Posterior vena cava (tissue), 2 donors: ENCODE data around the gene CARD9. TPM values are rescaled to one million over a fixed set of nuclear protein-coding genes. Genes with fewer than 3 reads are reported as not detected.
"Not testable (repeated sequence)": the region's sequence is repeated elsewhere in the genome, so short reads cannot be mapped to it uniquely, and the experiment has no call there.

Source experiments
- DNase-seq: peaks from one replicate; pipeline ENCODE4 v3.0.0-alpha.2; 2020; ENCODE audit warnings: low spot score
- intact Hi-C, 2 donors: fragments of 100-400 bp; cut with DNase I; formaldehyde crosslinking; loops; one replicate each; pipeline versions ENCODE4 v1.14.1 to v1.14.2; 2022 to 2023
- total RNA-seq, 2 donors: library from RNA; stranded (reverse); fragmentation: NEBNext Ultra II Directional; extraction: Animal tissue kit (Norgen Biotek cat#: 25700); gene quantifications; one replicate each; pipeline ENCODE4 v1.2.1, GENCODE V29; 2021
- donor health status: DM: yes; HTN: yes; CAD: no.
- donor health status: DM: yes; HTN: yes; CAD: no.

CARD9 gene
- total RNA-seq, 2 donors from 2014 or later = 3.1 to 3.9 TPM

DNA sequence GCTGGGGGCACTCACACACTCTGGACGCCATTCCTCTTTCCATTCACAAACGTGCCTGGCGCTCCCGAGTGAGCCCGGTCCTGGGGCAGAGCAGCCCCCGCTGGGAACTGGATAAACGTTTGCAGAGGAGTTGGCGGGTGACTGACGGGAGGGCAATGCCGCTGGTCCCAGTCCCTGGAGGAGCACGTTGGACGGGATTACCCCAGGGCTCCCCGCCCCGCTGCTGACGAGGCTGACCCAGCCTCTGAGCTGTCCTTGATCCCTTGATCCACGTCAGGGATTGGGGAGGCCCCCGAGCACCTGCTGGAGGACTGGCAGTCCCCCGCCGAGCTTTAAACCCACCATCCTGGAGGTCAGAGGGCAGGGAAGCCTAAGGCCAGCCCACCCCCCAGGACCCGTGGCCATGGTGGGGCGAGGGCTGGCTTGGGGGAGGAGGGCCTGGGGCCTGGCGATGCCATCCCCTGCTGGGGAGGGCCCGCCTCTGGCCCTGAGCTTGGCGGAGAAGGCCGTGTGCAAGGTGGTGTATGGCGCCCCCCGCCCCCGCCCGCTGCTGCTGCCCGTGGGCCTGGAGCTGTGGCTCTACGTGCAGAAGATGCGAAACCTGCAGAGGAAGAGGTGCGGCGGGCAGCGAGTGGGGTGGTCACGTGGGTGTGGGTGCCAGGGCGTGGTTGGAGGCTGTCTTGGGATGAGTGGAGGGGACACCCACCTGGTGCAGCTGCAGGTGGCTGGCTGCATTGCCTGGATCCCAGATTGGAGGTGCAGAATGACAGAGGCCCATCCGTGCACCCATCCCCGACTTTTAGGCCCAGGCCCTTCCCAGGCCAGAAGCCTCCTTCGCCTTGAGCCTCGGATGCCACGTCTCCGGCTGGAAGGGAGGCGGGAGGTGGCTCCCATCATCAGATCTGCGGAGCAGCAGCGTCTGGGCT, 41.6 kb downstream of the CARD9 start:
- DNase-seq = no peak
- intact Hi-C loops = no loop called here

DNA sequence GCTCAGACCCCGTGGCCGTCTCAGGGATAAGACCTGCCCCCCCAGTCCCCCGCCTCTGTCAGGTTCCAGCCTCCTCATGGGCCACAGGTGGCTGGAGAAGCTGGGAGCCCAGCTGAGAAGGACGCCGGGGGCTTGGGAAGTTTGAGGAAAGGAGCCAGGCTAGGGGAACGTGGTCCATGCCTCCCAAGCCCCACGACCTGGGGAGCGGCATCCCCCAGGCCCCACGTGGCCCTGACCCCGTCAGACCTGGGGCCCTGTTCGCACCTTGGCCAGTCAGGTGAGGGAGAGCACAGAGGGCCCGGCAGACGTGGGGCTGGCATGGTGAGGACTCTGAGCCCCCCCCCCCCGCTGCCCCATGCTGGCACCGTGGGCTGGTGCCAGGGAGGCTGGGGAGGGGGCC, 42.4 kb downstream of the CARD9 start:
- intact Hi-C loops = no loop called here
- DNase-seq = no peak

DNA sequence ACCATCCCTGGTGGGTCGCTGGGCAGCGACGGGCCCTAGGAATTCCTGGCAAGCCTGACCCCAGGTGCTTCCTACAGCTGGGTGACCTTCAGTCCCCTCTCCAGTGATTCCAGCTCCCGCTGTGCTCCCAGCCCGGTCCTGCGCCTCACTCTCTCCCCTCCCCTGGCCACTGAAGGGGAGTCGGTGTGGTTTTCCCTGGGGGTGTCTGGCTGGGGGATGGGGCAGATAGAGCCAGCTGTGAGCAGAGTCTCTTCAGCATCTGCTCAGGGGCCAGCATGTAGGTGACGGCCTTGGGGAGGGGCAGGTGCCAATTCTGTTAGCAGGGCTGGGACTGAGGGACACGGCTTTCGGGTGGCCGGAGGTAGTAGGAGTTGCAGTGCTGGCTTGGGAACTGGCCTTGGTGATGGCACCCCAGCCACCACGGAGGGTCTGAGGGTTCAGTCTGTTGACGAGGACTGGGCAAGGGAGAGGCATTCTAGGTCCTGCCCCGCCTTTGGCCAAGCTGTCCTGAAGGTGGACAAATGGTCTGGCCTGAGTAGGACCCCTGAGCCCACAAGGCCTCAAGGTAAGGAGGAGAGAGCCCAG, 43.0 kb downstream of the CARD9 start:
- no peak for DNase-seq
- intact Hi-C loops = no loop called here

DNA sequence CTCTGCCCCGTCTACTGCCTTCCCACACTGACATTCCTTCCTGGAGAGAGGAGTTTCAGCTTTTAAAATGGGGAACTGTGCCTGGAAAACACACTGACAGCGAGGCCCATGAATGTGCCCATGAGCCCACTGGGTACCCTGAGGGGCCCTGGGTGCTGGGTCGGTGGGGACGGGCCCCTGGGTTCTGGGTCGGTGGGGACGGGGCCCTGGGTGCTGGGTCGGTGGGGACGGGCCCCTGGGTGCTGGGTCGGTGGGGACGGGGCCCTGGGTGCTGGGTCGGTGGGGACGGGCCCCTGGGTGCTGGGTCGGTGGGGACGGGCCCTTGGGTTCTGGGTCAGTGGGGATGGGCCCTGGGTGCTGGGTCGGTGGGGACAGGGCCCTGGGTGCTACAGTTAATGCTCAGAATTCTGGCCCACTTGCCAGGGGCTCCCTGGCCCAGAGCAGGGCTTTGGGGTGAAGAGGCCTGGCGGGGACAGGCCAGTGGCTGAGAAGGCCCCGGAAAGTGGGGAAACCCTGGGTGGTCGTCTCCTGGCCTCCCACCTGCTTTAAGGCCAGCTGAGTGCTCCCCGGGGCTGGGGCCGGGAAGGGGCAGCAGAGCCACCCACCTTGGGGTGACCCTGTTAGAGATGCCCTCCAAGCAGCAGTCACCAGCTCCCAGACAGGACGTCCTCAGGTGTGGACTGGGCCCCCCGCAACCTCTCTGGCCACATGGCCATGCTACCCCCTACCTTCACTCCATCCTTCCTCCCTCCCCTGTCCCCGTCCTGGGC, 43.6 kb downstream of the CARD9 start:
- no peak for DNase-seq
- intact Hi-C loops = no loop called here

DNA sequence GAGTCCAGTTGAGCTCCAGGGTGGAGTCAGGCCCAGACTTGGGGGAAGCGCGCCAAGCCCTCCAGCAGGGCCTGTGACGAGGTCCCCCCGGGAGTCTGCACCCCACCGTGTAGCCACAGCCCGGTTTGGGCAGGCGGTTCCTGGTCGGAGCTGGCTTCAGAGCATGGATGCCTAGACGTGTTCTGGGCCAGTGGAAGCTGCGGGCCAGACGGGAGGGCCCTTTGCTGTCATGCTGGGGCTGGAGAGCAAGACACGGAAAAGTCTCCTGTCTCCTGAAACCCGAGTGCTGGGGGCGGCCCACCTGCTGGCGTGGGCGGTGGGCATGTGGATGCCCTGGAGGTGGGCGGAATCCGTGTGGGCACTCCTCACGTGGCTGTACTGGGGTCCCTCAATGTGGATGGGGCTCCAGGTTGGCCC, 44.2 kb downstream of the CARD9 start:
- intact Hi-C loops = no loop called here

DNA sequence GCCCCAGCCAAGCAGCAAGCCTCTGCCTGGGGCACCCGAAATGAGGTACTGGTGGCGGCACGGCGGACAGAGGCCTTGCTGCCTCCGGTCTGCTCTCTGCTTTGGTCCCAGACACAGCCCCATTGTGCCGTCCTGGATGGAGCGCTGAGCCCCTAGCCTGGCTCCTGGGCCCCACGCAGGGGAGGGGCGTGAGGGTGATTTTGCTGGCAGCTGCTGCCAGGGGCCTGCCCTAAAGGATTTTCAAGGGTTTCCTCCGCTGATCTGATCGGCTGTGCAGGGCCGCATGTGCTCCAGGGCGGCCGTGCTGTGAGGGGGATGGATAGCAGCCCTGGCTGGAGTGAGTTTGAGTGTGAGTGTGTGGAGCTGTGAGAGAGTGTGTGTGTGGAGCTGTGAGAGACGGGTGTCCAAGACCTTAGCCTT, 44.8 kb downstream of the CARD9 start:
- intact Hi-C loops = loop anchor here in 1 of 2 donors (1.0 kb wide), 1 partner anchor 36 kb away; no protein-coding TSS in a partner anchor
- no peak for DNase-seq

More for the DNA sequence above, 44.2 kb downstream of the CARD9 start:
- DNase-seq = no peak

DNA sequence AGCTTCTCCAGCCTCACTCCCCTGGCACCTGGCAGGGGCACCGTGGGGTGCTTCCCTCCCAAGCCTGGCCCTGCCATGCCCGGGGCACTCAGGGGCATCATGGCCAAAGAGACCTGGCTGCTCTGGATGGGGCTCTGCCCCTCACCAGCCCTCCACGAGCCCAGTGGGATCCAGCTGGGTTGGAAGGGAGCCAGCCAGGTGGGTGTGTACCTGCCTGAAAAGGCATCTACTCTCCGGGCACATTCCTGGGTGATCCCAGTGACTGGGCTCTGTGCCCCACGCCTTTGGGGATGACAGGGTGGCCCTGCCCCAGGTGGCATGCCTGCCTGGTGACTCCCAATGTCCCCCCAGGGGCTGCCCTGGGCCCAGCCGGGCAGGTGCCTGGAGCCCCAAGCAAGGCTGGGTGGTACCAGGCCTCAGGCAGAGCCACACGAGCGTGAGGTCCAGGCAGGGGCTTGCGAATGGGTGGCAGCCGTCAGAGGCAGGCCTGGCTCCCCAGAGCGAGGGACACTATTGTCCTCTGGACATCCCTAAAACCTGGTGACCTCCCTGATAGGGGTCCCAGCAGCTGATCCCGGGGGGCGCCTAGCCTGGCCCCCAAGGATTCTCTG, 45.4 kb downstream of the CARD9 start:
- intact Hi-C loops = loop anchor here in 1 of 2 donors (1.0 kb wide), 1 partner anchor 36 kb away; no protein-coding TSS in a partner anchor
- no peak for DNase-seq

DNA sequence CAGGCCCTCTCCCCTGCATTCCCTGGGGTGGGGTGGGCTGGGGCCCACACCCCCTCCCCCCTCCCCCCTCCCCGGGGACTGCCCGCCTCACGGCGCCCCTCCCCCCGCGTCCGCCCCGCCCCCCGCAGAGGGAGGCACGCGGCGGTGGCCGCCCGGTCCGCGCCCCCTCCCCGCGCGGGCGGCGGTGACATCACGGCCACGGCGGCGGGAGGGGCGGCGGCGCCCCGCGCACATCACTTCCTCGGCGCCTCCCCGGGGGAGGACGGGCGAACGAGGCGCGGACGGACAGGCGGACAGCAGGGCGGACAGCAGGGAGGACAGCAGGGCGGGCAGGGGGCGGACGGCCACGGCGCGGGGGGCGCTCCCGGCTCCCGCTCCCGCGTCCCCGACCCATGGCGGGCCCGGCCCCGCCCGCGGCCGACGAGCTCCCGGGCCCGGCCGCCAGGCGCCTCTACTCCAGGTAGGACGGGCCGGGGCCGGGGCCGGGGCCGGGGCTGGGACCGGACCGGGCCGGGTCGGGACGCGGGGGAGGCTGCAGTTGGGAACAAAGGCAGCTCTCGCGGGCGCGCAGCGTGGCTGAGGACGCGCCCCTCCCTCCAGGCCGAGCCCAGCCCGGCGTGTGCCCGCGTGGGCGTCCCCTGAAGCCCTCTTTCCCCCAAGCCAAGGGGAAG, 46.0 kb downstream of the CARD9 start, which contains the start of gene GPSM1:
Gene GPSM1, plus strand, starts transcription at position 236 of the 671 bp plus-strand sequence. Its CDS starts 157 bp downstream, at position 393.
- intact Hi-C loops = loop anchor here in 1 of 2 donors (2.0 kb wide), 1 partner anchor 53 kb away; no protein-coding TSS in a partner anchor
- no peak for DNase-seq

DNA sequence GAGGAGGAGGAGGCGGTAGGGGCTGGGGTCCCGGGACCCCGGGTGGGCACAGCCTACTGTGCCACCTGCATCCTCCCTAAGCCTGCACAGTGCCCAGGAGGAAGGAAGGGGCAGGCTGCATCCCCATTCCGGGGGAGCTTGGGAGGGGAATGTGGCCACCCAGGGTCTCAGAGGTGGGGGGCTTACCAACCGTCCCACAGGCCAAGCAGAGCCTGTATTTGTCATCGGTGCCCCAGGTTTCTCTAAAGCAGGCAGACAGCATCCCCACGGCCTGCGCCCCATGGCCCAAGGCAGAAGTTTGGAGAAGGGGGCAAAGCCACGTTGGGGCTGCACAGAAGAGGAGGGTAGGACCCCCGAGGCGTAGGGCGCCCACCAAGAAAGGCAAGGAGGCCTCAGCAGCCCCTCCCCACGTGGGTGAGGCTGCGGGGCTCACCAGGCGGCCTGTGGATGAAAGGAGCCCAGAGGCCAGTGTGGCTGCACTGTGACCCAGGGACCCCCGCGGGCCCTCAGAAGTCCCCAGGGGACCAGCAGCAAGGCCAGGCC, 46.6 kb downstream of the CARD9 start:
- intact Hi-C loops = loop anchor here in 1 of 2 donors (2.0 kb wide), 1 partner anchor 52 kb away; no protein-coding TSS in a partner anchor
- DNase-seq = no peak

DNA sequence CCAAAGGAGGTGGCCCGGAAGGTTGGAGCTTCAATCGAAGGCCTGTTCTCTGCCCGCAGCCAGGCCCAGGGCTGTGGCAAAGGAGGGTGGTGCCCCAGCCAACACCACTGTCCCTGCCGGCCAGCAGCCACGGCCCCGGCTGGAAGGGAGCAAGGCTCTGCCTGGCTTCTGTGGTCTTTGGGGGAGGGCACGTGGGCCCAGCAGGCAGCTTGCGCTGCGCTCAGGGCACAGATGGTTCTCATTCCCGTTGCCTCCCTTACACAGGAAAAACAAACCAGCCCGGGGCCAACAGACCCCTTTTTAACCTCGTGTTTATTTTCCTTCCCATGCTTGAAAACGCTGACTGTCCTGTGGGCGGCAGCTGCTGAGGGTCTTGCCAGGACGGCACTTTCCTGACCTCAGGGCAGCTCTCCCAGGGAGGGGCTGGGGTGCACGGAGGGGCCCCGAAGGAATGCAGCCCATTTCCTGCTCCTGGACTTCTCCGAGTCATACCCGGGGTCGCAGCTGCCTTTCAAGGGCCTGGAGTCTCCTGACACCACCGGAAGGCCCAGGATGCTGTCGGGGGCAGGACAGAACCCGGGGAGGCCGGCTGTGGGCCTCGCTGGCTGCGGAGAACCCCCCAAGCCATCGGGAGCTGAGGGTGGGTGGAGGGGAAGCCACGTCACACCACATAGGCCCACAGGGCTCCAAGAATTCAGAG, 47.3 kb downstream of the CARD9 start:
- DNase-seq = no peak
- intact Hi-C loops = loop anchor here in 1 of 2 donors (2.0 kb wide), 1 partner anchor 51 kb away; no protein-coding TSS in a partner anchor

DNA sequence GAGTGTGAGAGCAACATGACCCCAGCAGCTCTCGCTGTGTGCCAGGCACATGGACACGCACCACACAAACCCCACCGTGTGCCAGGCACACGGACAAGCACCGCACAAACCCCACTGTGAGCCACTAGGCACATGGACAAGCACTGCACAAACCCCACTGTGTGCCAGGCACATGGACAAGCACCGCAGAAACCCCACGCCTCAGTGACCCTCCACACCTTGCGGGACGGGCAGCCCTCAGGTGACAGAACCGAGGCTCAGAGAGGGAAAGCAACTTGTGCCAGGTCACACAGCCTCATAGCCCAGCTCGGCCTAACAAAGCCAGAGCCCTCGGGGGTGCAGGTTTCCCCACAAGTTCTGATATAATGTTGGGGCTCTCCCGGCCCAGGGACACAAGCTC, 48.1 kb downstream of the CARD9 start:
- intact Hi-C loops = no loop called here

DNA sequence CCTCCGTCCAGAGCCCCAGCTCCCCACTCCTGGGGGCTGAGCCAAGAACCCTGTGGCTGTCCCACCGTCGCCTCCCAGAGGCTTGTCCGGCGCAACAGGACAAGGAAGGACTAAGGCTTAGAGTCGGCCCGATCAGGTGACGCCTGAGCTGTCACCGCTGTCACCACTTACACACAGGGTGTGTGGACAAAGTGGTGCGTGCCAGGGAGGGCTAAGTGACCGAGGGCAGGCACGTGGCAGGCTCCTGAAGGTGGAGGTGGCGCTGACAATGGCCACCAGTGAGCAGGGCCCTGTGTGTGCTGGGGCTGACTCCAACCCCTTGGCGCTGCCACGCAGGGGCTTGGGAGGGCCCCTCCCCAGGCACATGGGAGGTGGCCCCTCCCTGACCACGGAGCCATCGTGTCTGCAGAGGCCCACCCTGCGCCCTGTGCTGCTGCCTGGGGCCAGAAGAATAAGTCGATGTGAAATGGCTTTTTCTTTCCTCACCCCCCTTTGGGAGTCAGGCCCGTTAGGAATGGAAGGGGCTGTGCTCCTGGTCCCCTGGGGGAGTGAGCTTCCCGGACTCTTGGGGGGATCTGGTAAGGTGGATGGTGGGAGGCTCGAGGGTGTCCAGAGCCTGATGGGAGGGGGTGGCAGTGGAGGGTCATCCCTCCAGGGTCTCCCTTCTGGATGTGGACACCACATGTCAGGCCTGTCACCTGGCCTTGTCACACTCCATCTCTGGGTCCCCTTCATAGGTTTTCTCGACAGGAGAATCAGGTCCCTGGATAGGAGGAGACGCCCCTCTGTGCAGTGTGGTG, 48.8 kb downstream of the CARD9 start:
- intact Hi-C loops = no loop called here
- no peak for DNase-seq

More for the DNA sequence above, 48.1 kb downstream of the CARD9 start:
- DNase-seq = no peak

DNA sequence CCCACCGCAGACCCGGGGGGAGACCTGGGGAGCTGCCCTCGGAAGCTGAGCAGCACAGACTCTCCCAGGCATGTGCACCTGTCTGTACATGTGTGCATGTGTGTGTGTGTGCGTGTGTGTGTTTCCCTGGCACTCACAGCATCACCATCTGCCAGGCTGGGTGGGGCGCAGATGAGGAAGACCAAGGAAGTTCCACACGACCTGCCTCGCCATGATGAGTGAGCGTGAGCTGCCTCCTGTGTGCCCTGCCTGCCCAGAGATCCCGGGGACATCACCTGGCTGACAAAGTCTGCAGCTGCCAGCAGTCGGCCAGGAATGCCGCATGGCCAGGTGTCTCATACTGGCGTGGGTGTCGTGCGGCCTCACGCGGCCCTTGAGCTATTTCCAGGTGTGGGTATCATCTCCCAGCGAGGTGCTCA, 50.1 kb downstream of the CARD9 start:
- no peak for DNase-seq
- intact Hi-C loops = no loop called here

DNA sequence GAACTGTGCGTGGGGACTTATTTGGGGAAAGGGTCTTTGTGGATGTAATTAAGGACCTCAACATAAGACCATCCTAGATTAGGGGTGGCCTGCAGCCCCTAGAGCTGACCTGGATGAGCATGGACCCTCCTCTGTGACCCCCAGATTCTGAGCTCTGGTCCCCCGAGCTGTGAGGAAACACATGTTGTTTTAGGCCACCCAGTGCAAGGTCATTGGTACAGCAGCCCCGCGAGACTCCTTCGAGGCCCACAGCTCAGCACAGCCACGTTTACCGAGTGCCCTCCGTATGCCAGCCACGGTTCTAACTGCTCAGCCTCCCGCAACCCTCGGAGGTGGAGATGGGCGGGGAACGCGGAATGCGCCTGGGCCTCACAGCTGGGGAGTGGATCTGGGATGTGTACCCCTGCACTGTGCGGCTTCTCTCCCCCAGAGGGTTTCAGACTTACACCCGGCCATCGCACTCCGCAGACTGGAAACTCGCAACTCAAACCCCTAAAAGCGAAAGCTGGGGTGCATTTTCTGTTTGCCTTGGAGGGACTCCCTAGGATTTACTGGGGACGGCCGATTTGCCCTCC, 50.6 kb downstream of the CARD9 start:
- intact Hi-C loops = no loop called here
- DNase-seq = no peak

DNA sequence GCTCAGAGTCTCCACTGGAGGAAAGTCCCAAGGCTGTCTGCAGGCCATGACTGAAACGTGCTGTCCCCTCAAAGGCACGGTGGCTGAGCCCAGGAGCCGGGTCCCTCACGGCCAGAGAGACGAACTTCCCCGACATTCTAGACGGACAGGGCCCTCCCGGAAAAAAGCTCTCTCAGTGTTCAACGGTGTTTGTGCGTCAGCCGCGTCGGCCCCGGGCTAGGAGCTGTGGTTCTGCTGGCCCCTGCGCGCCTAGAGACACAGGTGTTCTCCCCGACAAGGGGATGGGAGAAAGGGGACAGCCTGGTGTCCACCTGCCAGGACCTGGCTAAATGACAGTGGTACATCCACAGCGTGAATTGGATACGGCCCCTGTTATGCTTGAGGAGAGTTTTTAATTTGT, 51.9 kb downstream of the CARD9 start:
- no peak for DNase-seq
- intact Hi-C loops = no loop called here

DNA sequence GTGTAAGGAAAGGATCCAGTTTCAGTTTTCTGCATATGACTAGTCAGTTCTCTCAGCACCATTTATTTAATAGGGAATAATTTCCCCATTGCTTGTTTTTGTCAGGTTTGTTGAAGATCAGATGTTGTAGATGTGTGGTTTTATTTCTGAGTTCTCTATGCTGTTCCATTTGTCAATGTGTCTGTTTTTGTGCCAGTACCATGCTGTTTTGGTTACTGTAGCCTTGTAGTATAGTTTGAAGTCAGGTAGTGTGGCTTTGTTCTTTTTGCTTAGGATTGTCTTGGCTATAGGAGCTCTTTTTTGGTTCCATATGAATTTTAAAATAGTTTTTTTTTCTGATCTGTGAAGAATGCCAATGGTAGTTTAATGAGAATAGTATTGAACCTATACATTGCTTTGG, 52.5 kb downstream of the CARD9 start:
- intact Hi-C loops, DNase-seq: not testable (repeated sequence)
